GM12873 (cell line): ENCODE data around the gene TRIM40.

Source experiments
- CTCF ChIP-seq: IDR thresholded peaks from 2 replicates; pipeline ENCODE4 v1.5.1; 2012; ENCODE audit warnings: low read depth, mild to moderate bottlenecking, moderate library complexity, low read length, control low read depth; ENCODE audit not compliant: insufficient read depth; ENCODE audit errors: missing control alignments

TRIM40 gene

GRCh38 chr6:30097902-30098768 lies 37.8 kb upstream of the TRIM40 start:
- no peak for TF ChIP-seq CTCF

- no peak for TF ChIP-seq CTCF
Measured at GRCh38 chr6:30100154-30100553, 35.8 kb upstream of the TRIM40 start.

- no peak for TF ChIP-seq CTCF
Measured at GRCh38 chr6:30100585-30101443, 35.1 kb upstream of the TRIM40 start.

- TF ChIP-seq CTCF: peak; percentile 6
Measured at GRCh38 chr6:30101444-30102413, 34.2 kb upstream of the TRIM40 start.

GRCh38 chr6:30102414-30102969 lies 33.4 kb upstream of the TRIM40 start:
- no peak for TF ChIP-seq CTCF

GRCh38 chr6:30102970-30103871 lies 32.7 kb upstream of the TRIM40 start:
- peak; percentile 97 for TF ChIP-seq CTCF
